DMS79 (cell line): ENCODE measurements around the gene NDOR1.

Experiments
- DNase-seq: peaks from one replicate; lab custom pipeline; 2025; lab: John Stamatoyannopoulos, UW

The NDOR1 gene

GRCh38 chr9:137205126-137206069, at the start of gene NDOR1, which contains the start of gene TMEM203:
Gene NDOR1 (plus strand): TSS chr9:137205700. CDS start chr9:137205778, 78 bp downstream.
Gene TMEM203 (minus strand): TSS chr9:137205648. CDS start chr9:137205414, 234 bp downstream.
- DNase-seq: peak; percentile 69

DNA sequence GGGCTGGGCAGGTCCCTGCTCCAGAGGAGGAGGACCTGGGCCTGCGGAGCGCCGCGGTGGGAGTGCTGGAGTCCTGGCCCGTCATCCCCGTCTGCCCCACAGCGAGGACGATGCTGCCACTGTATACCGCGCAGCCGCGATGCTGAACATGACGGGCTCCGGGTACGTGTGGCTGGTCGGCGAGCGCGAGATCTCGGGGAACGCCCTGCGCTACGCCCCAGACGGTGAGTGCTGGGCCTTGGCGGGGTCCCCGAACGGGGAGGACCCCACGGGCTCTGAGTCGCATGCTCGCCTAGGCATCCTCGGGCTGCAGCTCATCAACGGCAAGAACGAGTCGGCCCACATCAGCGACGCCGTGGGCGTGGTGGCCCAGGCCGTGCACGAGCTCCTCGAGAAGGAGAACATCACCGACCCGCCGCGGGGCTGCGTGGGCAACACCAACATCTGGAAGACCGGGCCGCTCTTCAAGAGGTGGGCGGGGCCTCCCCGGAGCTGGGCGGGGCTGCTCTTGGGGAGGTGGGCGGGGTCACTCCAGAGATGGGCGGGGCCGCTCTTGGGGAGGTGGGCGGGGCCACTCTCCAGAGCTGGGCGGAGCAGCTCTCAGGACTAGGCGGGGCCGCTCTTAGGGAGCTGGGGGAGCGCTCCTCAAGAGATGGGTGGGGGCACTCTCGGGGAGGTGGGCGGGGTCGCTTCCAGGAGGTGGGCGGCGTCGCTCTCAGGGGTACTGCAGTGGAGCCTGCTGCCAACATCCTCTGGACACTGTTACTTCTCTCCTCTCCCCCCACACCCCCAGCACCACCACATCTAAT, 48.7 kb upstream of the NDOR1 start:
- no peak for DNase-seq

DNA sequence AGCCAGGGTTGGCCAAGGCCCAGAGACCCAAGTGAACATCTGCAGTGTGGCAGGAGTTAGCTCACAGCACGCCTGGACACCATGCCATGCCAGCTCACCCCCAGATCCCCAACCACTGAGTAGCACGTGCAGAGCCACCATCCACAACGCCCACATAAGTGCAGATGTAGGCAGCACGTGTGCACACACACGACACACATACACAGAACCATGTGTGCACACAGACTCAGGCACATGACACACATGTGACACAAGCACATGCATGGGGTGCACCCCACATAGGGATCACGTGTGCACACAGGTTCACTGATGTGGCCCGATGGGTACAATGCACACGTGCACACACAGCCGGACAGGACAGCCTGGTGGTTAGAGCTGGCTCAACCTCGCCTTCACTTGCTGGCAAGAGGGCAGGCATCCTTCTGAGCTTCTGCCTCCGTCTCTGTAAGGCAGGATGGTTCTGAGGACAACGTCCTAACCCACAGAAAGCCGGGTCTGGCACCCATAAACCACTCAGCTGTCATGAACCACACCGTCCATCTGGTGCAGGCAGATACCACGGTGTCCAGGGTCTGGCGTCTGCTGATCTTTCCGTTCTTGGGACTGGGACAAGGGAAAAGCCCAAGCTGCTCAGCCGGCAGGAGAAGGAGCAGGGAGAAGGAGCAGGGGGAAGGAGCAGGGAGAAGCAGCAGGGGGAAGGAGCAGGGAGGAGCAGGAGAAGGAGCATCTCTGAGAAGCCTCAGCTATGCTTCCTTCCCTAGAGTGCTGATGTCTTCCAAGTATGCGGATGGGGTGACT, 47.7 kb upstream of the NDOR1 start:
- no peak for DNase-seq

- DNase-seq: no peak
Measured at GRCh38 chr9:137158625-137159024, 46.9 kb upstream of the NDOR1 start.

DNA sequence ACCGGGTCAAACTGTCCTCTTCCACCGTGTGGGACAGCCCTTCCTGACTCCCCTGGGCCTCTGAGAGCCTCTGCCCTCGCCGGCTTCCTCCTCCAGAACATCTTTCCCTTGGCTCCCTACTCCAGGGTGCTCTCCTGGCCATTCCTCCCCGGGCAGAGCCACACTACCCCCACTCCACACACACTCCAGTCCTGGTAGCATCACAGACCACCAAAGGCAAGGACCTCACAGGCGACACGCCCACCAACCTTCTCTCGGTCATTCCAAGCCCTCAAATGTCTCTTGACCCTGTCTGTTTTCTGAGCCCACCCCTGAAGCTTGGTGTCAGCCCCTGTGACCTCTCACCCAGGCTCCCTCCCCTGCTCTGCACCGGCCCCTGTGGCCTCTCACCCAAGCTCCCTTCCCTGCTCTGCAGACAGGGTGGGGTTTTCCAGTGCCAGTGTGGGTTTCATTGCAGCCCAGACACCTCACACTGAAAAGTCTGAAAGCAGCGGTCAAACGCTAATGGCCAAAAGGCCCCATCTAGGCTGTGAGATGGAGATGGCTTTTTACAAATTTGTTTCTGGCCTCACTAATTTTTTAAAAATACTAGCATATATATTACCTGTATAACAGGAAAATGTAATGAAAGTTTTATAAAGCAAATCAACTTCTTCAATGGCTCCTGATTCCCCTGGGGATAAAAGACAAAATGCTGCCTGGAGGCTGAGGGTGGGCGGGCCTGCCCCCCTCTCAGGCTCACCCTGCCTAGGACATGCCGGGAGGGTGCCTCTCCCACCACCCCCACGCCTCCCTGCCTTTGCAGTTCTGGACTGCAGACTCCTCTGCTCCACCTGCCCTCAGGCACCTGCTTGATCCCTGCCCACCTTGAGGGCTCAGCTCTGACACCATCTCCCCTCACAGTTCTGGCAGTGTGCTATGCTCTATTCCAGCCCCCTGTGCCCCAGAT, 46.1 kb upstream of the NDOR1 start:
- no peak for DNase-seq

- no peak for DNase-seq
Measured at GRCh38 chr9:137160054-137160425, 45.5 kb upstream of the NDOR1 start.

GRCh38 chr9:137160716-137161557, 44.6 kb upstream of the NDOR1 start:
- DNase-seq: peak; percentile 65

GRCh38 chr9:137161558-137162486, 43.7 kb upstream of the NDOR1 start:
- DNase-seq: no peak

DNA sequence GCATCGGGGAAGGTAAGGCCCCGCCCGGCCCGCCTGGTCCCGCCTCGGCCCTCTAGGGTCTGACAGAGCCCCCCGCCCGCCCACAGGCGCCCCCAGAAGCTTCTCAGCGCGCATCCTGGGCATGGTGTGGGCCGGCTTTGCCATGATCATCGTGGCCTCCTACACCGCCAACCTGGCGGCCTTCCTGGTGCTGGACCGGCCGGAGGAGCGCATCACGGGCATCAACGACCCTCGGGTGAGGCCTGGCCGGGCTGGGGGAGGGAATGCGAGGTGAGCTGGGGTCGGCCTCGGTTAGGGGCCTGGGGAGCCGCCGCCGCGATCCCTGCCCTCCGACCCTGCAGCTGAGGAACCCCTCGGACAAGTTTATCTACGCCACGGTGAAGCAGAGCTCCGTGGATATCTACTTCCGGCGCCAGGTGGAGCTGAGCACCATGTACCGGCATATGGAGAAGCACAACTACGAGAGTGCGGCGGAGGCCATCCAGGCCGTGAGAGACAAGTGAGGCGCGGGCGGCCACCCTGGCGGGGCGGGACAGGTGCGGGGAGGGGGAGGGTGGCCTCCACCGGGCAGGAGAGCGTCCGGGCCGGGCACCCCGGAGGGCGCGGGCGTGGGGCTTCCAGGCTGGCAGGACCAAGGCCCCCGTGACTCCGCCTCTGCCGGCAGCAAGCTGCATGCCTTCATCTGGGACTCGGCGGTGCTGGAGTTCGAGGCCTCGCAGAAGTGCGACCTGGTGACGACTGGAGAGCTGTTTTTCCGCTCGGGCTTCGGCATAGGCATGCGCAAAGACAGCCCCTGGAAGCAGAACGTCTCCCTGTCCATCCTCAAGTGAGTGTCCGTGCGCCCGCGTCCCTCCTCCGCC, 42.8 kb upstream of the NDOR1 start:
- DNase-seq: no peak

DNA sequence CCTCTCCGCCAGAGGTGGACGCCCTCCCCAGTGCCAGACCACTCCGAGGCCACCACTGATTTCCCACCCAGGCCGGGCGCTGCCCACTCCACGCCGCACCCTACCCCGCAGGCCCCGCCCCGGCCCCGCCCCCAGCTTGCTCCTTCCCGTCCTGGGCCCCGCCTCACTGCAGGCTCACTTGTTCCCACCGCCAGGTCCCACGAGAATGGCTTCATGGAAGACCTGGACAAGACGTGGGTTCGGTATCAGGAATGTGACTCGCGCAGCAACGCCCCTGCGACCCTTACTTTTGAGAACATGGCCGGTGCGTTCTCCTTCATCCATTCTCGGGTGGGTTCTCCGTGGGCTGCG, 42.2 kb upstream of the NDOR1 start:
- no peak for DNase-seq

DNA sequence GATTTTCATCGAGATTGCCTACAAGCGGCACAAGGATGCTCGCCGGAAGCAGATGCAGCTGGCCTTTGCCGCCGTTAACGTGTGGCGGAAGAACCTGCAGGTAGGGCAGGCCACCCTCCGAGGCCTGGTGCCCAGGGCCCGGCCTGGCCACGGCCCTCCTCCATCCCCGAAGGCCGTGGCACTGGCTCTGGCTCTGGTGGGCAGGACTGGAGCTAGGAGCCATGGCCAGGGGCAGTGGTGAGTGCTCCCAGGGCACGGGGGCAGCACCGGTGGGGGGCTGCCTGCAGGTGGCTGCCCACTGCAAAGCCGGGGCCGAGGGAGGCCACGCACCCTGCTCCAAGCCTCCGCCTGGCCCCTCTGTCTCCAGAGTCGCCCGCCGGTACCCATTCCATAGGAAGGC, 41.7 kb upstream of the NDOR1 start:
- no peak for DNase-seq

DNA sequence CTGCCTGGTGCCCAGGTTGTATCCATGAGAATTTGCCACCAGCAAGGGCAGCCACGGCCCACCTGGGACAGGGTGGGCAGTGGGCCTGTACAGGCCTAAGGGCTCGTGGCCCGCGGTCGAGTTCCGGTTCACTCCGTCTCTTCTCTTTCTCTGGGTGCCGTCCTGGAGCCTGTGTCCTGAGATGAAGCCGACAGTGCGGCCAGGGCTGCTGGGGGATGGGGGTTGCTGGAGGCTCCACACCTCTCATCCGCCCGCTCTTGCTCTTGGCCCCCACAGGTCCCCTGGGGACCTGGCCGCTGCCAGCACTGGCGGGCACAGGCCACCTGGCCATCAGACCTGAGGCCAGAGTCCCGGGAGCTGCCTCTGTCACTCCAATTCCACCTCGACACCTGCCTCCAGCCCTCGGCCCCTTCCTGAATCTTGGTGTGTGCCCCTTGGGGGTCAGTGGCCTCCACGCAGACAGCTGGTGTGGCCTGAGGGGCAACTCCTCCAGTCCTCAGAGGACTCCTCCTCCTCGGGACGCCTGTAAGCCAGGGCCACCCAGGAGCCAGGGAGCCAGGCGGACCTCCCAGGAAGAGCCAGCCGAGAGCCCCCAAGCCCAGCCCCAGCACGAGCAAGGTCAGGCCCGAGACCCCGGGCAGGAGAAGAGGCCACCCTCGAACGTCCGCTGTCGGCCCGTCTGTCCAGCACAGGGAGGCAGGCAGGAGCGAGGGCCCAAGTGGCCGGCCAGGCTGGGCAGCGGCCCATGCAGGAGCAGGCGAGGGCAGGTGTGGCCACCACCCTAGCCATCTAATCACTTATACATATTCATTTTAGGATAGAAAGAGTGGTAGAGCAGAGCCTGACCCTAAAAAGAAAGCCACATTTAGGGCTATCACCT, 40.9 kb upstream of the NDOR1 start:
- no peak for DNase-seq

DNA sequence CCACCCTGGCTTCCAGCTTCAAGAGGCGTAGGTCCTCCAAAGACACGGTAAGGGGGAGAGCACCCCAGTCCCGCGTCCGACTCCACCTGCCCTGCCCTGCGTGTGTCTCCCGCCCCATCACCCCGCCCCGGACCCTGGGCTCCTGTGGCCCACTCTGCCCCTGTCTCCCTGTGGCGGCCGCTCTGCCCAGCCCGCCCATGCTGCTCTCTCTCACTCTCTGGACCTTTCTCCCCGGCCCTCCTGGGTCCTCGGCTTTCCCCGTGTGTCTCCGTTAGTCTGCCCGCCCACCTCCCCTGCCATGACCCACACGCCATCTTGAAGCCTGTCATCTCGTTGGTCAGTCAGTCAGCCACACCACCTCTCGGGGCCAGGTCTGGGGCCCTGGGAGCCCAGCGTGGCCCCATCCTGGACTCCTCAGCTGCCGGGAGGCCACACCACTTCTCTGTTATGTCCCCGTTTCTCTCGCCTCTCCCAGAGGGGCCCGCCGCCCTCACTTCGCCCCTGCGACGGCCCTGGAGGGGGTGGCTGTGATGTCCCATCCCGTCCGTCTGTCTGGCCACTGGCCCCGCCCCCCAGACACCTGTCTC, 40.2 kb upstream of the NDOR1 start:
- no peak for DNase-seq

DNA sequence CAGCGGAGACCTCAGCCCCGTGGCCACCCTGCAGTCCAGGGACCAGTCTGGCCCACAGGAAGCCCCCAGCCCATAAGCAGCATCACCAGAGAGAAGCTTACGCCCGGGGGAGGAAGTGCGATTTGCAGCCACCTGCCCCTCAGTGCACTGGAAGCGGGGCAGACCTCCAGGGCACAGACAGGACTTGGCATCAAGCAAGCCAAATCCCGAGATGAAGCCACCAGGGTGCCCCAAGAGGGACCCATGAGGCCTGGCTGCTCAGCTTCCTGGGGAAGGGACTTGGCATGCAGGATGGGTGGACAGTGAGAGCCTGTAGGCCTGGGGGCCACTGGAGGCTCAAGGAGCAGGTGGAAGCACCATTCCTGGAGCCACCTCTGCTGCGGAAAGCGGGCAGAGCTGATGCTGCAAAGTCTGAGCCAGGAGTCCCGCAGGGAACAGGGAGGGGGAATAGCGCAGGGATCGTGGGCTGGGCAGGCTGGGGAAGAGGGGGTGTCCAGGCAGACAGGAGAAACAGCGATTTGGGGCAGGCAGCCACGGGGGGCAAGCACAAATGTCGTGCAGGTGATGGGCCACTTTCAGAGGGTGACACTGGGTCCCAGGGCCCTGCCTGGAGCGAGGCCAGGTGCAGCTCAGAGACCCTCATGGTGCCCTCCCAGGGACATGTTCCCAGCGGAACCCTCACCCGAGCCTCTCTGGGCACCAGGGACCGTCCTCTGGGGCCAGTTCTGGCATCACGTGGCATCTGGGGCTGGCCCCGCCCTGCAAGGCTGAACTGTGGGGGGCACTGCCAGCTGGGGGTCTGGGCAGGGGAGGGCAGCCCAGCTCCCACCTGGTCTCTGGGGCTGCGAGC, 38.9 kb upstream of the NDOR1 start:
- DNase-seq: no peak

DNA sequence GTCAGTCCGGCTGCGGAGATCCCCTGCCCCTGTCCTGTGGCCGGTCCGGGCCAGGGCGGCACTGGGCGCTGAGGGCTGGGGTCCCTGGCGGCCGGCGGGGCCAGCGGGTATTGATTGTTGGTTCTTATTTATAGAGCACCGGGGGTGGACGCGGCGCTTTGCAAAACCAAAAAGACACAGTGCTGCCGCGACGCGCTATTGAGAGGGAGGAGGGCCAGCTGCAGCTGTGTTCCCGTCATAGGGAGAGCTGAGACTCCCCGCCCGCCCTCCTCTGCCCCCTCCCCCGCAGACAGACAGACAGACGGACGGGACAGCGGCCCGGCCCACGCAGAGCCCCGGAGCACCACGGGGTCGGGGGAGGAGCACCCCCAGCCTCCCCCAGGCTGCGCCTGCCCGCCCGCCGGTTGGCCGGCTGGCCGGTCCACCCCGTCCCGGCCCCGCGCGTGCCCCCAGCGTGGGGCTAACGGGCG, 38.2 kb upstream of the NDOR1 start:
- DNase-seq: no peak
